HG03342 (cell line): ENCODE measurements around the gene RPP14.
"Not testable (repeated sequence)": the region's sequence is repeated elsewhere in the genome, so short reads cannot be mapped to it uniquely, and the experiment has no call there.

Source experiments
- ATAC-seq: cut with Tn5 transposase; IDR thresholded peaks from one replicate; pipeline ENCODE4 v1.9.1; 2021; ENCODE audit warnings: mild to moderate bottlenecking, moderate library complexity; ENCODE audit not compliant: unreplicated experiment

Gene RPP14

DNA sequence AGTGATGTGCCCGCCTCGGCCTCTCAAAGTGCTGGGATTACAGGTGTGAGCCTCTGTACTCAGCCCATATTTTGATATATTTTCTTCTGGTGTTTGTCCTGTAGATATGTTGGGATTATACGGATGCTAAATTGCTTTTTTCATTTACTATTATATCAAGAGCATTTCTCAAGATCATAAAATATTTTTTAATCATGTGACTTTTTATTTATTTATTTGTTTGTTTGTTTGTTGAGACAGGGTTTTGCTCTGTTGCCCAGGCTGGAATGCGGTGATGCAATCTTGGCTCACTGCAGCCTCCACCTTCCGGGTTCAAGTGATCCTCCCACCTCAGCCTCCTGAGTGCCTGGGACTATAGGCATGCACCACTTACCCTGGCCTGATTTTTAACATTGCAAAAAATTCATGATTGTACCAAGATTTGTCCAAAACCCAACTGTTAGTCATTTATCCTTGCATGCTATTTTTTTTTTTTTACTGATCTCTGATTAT is 23.9 kb downstream of the RPP14 start:
- ATAC-seq: no peak

DNA sequence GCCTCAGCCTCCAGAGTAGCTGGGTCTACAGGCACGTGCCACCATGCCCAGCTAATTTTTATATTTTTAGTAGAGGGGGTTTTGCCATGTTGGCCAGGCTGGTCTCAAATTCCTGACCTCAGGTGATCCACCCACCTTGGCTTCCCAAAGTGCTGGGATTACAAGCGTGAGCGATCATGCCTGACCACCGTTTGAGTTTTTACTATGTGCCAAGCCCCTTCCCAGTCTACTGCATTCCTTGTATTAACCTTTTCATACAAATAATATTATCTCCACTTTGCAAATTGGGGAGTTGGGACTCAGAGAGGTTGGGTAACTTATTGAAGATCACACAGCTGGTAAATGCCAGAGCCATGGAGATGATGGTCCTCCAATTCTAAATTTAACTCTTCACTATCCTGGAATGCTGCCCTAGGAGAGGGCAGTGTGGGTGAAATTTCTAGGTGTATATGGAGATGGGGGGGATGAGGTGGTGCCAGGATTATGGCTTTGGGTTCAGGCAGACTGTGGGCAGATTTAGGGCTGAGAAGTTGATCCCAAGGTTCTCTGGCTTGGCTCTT is 25.6 kb downstream of the RPP14 start:
- no peak for ATAC-seq

DNA sequence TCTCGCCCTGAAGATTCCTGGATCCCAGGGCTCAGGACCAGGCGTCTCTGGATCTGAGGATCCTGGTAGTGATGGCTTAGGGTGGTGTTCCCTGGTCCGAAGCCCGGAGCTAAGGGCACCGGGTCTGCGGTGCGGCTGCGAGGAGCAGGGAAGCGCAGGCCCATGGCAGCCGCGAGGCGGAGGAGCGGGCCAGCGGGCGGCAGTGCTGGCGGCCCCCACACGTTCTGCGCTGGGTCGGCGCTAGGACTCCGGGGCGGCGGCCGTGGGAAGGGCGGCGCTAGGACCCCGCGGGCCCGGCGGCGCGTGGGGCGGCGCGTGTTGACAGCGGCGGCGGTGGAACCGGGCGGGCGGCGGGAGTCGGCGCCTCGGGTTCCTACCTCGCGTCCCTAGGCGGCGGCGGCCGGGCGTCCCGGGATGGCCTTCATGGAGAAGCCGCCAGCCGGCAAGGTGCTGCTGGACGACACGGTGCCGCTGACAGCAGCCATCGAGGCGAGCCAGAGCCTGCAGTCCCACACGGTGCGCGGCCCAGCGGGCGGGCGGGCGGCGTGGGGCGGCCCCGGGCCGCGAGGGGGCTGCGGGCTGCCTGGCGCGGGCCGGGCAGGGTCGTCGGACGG is 26.6 kb downstream of the RPP14 start, which contains the start of gene PXK:
PXK (plus strand) TSS at position 318 of the 614 bp plus-strand sequence; CDS start at position 415, 97 bp downstream.
- peak; percentile 91 for ATAC-seq

DNA sequence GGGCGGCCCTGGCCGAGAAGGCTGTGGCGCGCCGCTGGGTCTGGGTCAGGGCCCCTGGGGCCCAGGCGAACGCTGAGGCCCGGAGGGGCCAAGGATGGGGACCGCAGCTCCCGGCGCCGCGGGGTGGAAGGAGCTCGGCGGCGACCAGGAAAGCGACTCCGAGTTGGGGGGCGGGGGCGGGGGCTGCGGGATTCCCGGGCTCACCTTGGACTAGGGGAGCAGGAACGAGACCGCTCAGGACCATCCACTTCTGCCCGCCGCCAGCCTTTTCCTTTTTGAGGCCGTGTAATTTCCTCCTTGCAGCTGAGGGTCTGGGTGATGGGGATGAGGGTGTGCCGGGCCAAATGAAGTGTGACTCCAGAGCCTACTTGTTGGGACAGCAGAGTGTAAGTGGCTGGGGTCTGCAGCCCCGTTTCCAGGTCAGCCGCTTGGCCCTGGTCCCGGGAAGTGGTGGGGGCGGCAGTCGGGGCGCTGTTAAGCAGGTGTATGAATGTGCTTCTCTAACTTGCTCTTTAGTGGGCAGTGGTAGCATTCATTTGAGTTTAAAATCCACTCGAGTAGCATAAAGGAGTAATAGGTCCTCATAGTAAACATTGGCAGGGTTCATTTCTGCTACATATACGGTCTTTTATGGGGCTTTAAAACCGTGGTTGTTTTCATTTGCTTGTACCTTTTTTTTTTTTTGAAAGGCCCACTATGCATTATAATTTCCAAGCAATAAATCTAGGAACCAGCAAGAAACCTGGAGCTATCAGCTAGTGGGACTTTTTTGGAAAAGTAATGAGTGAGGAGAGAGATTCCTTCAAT is 27.4 kb downstream of the RPP14 start:
- ATAC-seq: peak; percentile 31

DNA sequence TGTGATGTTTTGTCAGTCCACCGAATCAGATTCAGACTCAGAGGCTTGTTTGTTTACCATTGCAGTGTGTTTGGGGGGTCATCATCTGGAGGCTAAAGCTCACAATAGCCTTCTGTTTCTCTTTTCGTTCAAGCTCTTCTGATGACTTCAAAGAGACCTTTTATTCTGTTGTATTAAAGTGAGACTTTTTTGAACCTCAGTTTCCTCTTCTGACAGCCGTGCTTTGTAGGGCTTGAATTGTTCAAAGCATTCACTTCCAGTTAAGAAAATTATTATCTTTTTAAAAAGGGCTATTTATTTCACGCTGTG is 27.9 kb downstream of the RPP14 start:
- ATAC-seq: no peak

DNA sequence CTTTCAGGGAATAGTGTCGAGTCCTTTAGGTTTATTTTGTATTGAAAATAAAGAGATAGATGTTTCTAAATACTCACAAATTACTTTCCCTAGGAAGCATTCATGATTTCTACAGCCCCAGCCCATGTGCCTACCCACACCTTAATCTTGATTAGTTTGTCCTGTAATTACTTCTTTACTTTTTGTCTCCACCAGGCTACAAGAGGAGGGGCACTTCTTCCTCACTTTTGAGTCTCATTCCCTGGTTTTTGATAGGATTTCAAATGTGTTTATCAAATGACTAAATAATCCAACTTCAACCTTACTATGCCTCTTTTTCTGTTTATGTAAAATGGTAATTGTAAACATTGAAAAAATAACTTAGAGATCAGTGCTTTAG is 28.4 kb downstream of the RPP14 start:
- no peak for ATAC-seq

DNA sequence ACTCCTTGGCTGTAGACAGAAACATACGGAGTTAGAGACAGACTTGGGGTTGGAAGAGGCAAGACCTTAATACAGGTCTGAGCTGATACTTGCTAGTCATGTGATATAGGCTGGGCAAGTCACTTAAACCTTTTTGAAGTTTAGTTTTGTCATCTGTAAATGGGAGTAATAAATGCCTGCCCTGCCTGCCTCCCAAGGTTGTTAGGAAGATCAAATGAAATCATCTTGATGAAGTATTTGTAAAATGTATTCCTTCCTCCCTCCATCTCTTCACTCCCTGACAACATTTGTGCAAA is 29.6 kb downstream of the RPP14 start:
- no peak for ATAC-seq

DNA sequence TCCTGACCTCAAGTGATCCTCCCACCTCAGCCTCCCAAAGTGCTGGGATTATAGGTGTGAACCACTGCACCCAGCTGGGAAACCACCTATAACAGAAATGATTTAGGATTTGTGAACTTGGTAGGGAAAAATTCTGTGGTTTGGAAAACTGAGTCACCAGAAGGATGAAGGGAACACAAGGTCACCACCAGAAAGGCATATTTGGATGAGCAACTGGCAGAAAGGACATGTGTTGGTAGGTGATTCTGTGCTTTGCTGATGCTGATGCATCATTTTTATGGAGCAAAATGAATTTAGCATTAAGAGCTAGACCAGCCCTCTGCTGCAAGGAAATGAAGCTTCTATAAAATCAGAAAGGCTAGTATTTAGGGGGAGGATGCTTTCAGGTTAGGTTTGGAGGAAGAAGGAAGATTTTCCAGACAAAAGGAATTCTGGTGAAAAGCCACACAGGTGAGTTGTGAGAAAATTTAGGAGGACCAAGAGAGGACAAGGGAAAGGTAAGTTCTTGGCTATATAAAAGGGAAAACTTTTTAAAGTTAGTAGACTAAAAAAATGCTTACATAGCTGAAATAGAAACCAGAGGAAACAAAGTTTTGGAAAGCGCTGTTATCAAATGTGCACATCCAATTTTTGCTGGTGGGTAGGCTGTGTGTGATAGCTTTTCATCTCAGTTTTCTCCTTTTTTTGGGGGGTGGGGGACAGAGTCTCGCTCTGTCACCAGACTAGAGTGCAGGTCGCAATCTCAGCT is 30.3 kb downstream of the RPP14 start:
- no peak for ATAC-seq

DNA sequence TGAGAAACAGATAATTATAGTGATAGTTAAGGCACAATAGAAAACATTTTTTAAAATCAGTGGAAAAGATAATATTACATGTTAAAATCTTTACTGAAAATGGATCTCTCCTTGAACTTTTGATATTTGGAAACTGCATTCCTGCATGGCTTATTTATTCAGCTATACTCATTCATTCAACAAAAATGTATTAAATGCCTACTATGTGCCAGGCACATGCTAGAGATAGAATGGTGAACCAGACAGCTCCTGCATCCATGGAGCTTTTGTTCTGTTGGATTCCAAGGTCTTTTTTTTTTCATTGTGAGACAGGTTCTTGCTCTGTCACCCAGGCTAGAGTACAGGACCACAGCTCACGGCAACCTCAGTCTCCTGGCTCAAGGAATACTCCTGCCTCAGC is 31.1 kb downstream of the RPP14 start:
- no peak for ATAC-seq

DNA sequence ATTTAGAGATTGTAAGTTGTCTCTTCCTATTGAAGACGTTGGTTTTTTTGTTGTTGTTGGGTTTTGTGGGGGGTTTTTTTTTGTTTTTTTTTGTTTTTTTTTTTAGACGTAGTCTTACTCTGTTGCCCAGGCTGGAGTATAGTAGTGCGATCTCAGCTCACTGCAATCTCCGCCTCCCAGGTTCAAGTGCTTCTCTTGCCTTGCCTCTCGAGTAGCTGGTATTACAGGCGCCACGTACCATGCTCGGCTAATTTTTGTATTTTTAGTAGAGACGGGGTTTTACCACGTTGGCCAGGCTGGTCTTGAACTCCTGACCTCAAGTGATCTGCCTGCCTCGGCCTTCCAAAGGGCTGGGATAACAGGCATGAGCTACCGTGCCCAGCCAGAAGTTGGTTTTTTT is 33.1 kb downstream of the RPP14 start:
- not testable (repeated sequence) for ATAC-seq

DNA sequence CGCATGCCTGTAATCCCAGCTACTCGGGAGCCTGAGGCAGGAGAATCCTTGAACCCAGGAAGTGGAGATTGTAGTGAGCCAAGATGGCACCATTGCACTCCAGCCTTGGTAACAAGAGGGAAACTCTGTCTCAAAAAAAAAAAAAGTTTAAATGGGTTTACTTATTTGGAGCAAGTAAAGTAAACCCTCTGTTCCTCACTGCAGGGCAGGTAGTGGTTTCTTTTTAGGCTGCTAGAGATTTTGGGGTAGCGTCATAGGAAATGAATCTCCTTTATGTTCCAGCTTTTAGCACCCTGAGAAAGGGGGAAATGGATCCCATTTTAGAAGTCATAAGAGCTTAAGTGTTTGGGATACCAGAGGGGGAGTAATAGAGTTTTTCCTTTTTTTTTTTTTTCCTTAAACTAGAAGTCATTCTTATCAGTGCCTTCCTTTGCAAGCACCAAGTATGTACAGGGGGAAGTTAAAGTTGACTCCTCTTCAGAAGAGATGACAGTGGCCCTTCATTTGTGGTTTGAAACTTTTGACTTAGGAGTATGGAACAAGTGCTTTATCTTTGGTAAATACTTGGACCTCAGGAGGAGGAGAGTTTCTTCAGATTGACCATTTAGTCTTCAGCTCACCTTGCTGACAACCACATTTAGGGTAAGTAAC is 34.7 kb downstream of the RPP14 start:
- ATAC-seq: no peak

DNA sequence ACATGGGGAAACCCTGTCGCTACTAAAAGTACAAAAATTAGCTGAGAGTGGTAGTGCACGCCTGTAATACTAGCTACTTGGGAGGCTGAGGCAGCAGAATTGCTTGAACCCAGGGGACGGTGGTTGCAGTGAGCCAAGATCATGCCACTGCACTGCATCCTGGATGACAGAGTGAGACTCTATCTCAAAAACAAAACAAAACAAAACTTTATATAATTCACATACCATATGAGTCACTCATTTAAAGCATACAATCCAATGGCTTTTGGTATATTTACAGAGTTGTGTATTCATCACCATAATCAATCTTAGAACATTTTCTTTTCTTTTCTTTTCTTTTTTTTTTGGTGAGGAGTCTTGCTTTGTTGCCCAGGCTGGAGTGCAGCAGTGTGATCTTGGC is 35.3 kb downstream of the RPP14 start:
- ATAC-seq: no peak

DNA sequence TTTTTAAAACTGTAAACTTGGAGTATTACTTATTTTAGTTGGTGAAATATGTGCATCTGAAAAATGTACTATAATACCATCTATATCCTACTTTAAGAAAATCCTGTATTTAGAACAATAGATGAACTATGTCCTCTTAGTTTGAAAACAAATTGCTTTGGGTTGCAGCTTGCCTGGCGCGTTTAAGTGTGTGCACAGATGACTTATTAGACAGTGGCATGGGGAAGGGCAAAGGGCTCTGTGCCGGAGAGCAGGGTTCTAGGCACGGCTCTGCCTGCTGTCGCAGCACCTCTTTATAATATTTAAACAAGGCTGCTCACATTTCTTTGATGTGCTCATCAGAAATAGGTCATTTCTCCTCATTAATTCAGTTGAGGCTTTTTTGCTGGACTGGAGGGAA is 36.6 kb downstream of the RPP14 start:
- no peak for ATAC-seq

DNA sequence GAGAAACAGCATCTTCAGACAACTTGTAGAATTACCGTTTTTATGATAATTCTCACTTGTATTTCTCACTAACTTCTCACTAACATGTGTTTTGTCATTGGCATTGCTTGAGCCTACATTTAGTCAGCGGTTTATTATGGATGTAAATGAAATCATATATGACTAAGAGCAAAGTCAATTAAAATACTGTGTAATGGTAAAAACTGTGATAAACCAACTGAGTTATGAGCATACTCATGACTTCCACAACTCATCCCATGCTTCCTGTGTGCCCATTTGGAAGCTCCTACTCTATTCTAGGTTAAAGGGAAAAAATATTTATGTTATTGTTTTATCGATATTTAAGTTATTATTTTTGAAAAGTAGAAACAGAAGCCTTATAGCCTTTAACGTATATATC is 39.4 kb downstream of the RPP14 start:
- no peak for ATAC-seq

DNA sequence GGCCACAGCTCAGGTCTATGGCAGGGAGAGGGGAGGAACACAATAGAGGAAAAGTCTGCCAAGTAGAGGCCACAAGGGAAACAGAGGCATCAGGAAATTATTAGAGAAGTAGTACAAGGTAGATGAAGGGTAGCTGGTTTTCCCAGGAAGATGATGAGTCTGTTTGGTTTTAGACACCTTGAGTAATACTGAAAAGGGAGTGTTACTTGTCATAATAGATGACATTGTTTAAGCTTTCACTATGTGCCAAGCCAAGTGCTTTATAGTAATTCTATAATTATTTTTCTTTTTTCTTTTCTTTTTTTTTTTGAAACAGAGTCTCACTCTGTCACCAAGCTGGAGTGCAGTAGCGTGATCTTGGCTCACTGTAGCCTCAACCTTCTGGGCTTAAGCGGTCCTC is 40.3 kb downstream of the RPP14 start:
- ATAC-seq: no peak

DNA sequence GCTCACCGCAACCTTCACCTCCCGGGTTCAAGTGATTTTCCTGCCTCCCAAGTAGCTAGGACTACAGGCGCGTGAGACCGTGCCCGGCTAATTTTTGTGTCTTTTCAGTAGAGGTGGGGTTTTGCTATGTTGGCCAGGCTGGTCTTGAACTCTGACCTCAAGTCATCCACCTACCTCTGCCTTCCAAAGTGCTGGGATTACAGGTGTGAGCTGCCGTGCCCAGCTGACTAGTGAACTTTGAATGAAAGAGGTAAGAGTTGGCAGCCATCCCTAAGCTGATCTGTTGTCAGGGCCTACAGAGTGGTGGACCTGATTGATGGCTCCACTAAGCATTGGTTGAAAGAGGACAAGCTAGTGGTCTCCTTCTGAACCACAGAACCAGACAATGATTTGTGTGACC is 41.9 kb downstream of the RPP14 start:
- no peak for ATAC-seq

DNA sequence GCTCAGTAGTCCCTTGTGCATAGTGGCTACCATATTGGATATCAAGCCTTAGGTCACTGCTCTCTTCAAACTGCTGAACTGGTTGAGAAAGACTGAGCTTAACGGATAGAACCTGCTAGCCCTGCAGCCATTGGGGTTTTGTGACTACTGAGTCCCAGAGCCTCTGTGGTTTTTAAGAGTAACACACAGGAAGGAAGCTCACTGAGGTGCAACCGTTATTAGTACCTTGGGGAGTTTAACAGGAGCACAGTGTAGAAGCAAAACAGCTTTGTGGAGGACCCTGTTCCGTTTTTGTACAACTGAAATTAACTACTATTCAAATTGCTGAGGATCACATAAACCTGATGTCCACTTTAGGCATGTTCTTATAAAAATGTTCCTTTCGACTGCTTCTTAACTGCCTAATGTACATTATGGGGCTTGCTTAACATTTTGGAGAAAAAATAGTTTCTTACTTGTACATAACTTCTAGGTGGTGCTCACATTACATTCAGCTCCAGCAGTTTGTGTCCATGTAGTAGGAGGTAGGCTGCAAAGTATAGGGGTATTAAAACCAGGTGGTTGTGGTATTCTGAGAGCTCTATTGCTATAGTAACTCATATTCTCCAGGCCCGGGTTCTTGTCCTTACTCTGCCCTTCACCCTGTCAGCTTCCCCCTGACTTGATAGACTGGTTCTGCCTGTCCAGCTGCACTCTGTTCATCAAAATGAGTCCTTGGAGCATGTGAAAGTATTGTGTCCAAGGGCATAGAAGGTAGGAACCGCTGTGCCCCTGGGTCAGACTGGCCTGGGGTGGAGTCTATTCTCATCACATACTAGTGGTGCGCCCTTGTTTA is 44.0 kb downstream of the RPP14 start:
- peak; percentile 91 for ATAC-seq

DNA sequence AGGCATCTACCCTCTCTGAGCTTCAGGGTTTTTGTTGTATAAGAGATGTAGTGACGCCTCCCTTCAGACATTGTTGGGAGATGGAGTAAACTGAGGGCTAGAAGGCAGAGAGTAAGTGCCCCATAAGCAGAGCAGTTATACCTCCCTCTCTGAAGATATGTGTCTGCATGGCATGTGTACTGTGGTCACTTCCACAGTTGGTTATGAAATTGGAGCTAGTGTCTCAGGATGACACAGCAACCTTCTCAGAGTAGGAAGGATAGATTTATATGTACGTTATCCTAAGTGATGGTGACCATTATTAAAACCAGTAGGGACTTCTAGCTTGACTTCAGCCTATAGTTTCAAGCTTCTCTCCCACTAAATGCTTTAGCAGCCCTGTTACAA is 44.6 kb downstream of the RPP14 start:
- ATAC-seq: no peak

DNA sequence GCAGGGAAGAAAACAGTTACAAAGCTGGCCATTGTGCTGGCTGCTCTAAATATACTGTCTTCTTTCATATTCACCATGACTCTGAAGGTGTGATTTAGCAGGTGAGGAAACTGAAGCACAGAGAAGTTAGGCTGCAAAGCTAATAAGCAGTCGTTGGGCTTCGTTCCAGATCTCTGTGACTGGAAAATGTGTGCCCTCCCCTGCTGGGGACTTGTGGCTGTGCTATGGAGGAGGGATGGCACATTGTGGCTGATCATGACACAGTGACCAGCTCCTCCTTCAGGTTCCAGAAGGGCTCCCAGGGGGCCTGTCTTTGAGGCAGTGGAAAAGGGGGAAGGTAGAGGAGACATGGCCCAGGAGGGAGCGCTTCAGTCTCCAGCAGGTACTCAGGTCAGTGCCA is 45.9 kb downstream of the RPP14 start:
- ATAC-seq: no peak

DNA sequence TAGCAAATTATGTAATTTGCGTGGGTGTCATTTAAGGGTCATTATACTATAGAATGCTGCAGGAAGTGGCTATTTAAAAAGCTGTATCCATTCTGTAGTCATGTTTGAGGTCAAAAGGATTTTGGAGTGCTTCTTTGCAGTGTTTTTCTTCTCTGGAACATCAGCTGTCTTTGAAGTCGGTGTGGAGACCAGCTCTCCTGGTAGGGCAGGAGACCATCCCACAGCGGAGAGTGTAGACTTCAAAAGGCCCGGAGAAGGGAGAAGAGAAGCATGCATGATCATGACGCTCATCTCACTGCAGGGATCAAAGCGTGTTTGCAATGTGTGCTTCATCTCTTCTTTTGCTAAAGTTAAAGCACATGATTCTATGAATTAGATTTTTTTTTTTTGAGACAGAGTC is 46.6 kb downstream of the RPP14 start:
- no peak for ATAC-seq
